ENCODE measurements around the gene WNT9B.

Gene WNT9B

DNA sequence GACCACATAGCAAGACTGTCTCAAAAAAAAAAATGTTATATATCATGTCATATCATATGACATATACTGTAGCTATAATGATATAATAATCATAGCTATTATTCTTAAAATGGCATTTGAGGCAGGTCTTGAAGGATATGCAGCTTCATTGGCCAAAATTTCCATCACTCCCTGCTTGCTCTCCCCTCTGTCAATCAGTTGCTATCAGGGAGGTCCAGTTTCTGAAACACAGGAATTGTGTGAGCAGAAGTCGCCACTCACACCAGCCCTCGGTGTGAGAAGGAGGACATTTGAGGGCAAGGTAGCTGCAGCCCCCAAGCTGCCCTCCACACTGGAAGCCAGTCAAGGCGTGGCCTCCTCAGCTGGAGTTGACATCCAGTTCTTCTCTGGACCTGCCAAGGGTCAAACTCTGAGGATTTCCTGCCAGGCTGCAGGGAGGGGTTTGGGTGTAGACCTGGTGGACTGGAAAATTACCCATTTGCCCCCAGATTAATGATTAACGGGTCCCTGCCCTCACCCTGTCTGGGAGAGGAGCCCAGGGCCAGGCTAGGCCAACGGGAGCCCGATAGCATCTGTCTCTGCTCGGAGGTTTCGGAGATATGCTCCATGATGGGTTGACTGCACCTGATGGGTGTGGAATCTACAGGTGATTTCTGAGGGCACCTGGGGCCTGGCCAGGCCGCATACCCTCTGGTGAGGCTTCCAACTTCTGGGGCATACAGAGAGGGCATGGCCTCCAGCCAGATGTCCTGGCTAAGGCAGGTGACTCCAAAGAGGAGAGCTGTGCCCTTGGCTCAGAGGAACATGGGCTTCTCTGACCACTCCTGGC lies 18.8 kb downstream of the WNT9B start:
- no peaks in the 10 kb centered on the region for H4K20me1 ChIP-seq (ENCODE audit: low read depth, low read length)
- H2AFZ ChIP-seq (ENCODE audit: low read depth, low read length, severe bottlenecking): no peak overlapping the region
- no peaks in the 10 kb centered on the region for H3K9me3 ChIP-seq (ENCODE audit: insufficient read depth, low read length)
- H3K9me2 ChIP-seq (replicated peaks; ENCODE audit: insufficient read depth, low read length): no peaks in the 10 kb centered on the region
- H3K27ac ChIP-seq (ENCODE audit: low read depth, low read length): no peak overlapping the region
- H3K27me3 ChIP-seq (ENCODE audit: low read length): no peaks in the 10 kb centered on the region
- no peak overlapping the region for H3K9ac ChIP-seq (ENCODE audit: low read length)
- H3K4me3 ChIP-seq (ENCODE audit: insufficient read depth, low read length, poor library complexity, severe bottlenecking): no peak overlapping the region
- H3K36me3 ChIP-seq (ENCODE audit: low read length): no peaks in the 10 kb centered on the region
- H3F3A ChIP-seq (ENCODE audit: insufficient read depth): no peaks in the 10 kb centered on the region
- H3K4me2 ChIP-seq (ENCODE audit: low read depth, low read length, poor library complexity, severe bottlenecking): no peak overlapping the region
- no peak for TF ChIP-seq EZH2phosphoT487 (conservative IDR thresholded peaks at IDR 0.05; ENCODE audit: low read length)
- TF ChIP-seq, protein P1, sequence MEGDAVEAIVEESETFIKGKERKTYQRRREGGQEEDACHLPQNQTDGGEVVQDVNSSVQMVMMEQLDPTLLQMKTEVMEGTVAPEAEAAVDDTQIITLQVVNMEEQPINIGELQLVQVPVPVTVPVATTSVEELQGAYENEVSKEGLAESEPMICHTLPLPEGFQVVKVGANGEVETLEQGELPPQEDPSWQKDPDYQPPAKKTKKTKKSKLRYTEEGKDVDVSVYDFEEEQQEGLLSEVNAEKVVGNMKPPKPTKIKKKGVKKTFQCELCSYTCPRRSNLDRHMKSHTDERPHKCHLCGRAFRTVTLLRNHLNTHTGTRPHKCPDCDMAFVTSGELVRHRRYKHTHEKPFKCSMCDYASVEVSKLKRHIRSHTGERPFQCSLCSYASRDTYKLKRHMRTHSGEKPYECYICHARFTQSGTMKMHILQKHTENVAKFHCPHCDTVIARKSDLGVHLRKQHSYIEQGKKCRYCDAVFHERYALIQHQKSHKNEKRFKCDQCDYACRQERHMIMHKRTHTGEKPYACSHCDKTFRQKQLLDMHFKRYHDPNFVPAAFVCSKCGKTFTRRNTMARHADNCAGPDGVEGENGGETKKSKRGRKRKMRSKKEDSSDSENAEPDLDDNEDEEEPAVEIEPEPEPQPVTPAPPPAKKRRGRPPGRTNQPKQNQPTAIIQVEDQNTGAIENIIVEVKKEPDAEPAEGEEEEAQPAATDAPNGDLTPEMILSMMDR (IDR thresholded peaks at IDR 0.05; ENCODE audit: insufficient read depth, low read length, poor library complexity, severe bottlenecking): no peak
- no peaks in the 10 kb centered on the region for H3K79me2 ChIP-seq (ENCODE audit: insufficient read depth, low read length)

GRCh38 chr17:46872421-46872820 lies 21.0 kb downstream of the WNT9B start:
- Histone ChIP-seq H3K36me3 (ENCODE audit: low read length) (no peaks in the 10 kb centered on the region), H3K27me3 (ENCODE audit: low read length) (no peaks in the 10 kb centered on the region), H3K79me2 (ENCODE audit: insufficient read depth, low read length) (no peaks in the 10 kb centered on the region), H4K20me1 (ENCODE audit: low read depth, low read length) (no peaks in the 10 kb centered on the region), H3K4me2 (ENCODE audit: low read depth, low read length, poor library complexity, severe bottlenecking) (no peak overlapping the region), H3K9me3 (ENCODE audit: insufficient read depth, low read length) (no peaks in the 10 kb centered on the region), H3K27ac (ENCODE audit: low read depth, low read length) (no peak overlapping the region), H3F3A (ENCODE audit: insufficient read depth) (no peaks in the 10 kb centered on the region), H3K9me2 (replicated peaks; ENCODE audit: insufficient read depth, low read length) (no peaks in the 10 kb centered on the region), H2AFZ (ENCODE audit: low read depth, low read length, severe bottlenecking) (no peak overlapping the region), H3K4me3 (ENCODE audit: insufficient read depth, low read length, poor library complexity, severe bottlenecking) (no peak overlapping the region), H3K9ac (ENCODE audit: low read length) (no peak overlapping the region)
- TF ChIP-seq, protein P1 (IDR thresholded peaks at IDR 0.05; ENCODE audit: insufficient read depth, low read length, poor library complexity, severe bottlenecking): no peak
- no peak for TF ChIP-seq EZH2phosphoT487 (conservative IDR thresholded peaks at IDR 0.05; ENCODE audit: low read length)

DNA sequence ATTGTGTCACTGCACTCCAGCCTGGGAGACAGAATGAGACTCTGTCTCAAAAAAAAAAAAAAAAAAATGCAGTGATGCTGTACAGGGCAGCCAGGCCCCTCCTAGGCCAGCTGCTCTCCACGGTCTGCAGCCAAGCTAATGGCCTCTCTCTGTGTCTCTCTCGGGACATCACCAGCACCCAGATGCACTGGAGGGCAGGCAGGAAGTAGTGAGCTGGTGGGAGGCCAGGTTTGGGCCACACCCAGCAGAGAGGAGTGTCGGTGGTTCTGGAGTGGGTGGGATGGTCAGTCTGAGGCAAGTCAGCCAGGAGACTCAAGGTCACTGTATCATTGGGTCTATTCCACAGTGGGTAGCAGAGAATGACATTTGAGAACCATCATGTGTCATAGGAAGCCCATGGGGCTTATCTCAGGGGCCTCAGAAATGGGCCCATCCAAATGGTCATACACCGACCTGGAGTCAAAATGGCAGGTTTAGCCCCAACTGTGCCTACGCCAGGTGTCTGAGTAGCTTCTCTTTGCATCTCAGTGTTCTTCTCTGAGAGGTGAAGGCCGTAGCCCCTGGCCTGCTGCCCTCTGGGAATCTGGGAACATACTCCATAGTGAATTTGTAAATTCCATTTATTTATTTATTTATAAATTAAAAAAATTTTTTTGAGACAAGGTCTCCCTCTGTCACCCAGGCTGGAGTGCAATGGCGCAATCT lies 22.7 kb downstream of the WNT9B start:
- H3K27ac ChIP-seq (ENCODE audit: low read depth, low read length): no peak overlapping the region
- H3K4me3 ChIP-seq (ENCODE audit: insufficient read depth, low read length, poor library complexity, severe bottlenecking): no peak overlapping the region
- H3K9me3 ChIP-seq (ENCODE audit: insufficient read depth, low read length): no peaks in the 10 kb centered on the region
- no peaks in the 10 kb centered on the region for H3F3A ChIP-seq (ENCODE audit: insufficient read depth)
- H4K20me1 ChIP-seq (ENCODE audit: low read depth, low read length): no peaks in the 10 kb centered on the region
- H3K27me3 ChIP-seq (ENCODE audit: low read length): no peaks in the 10 kb centered on the region
- no peaks in the 10 kb centered on the region for H3K79me2 ChIP-seq (ENCODE audit: insufficient read depth, low read length)
- H3K36me3 ChIP-seq (ENCODE audit: low read length): no peaks in the 10 kb centered on the region
- H3K9me2 ChIP-seq (replicated peaks; ENCODE audit: insufficient read depth, low read length): no peaks in the 10 kb centered on the region
- no peak overlapping the region for H3K9ac ChIP-seq (ENCODE audit: low read length)
- no peak overlapping the region for H3K4me2 ChIP-seq (ENCODE audit: low read depth, low read length, poor library complexity, severe bottlenecking)
- H2AFZ ChIP-seq (ENCODE audit: low read depth, low read length, severe bottlenecking): no peak overlapping the region
- no peak for TF ChIP-seq EZH2phosphoT487 (conservative IDR thresholded peaks at IDR 0.05; ENCODE audit: low read length)
- TF ChIP-seq, protein P1 (IDR thresholded peaks at IDR 0.05; ENCODE audit: insufficient read depth, low read length, poor library complexity, severe bottlenecking): no peak
